HG03565 (cell line): ENCODE results near the gene SIAH3.

Experiments
- ATAC-seq: cut with Tn5 transposase; IDR thresholded peaks from one replicate; pipeline ENCODE4 v1.9.1; 2021; ENCODE audit warnings: mild to moderate bottlenecking, moderate library complexity; ENCODE audit not compliant: unreplicated experiment

SIAH3 gene

DNA sequence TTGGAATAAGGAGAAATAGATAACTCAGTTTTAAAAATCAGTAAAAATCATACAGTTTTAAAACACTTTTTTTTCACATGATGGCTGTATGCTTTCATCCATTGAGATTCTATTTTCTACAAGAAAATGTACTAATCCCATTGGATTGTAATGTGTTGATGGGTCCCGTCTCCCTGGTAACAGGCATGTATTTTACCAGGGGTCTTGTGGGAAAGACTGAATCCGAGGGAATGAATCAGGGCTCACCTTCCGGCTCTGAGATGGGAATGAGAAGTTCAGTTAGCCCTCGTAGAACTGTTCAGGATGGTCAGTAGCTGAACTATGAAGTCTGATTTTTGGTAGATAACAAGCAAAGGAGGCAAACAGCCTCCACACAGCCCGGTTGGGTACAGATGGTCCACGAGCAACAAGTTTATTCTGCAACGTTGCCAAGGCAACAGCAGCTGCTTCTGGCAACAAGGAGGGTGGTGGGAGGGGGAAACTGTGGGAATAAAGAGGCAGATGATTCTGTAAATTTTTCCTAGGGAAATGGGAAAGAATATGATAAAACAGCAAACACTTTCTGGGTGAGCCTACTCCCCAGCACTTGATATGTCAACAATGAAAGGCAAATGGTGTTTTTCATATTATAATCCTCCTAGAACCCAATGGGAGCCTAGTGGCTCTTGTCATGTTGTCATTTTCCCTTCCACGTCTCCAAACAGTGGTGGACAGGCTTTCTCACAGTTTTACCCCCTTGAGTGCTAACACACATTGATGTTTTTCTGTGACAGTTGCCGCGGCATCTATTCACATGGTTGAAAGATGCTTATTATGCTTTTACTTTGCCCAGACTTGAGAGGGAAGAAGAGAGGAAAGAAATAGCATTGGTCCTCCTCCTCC, 12.4 kb upstream of the SIAH3 start:
- no peak for ATAC-seq

DNA sequence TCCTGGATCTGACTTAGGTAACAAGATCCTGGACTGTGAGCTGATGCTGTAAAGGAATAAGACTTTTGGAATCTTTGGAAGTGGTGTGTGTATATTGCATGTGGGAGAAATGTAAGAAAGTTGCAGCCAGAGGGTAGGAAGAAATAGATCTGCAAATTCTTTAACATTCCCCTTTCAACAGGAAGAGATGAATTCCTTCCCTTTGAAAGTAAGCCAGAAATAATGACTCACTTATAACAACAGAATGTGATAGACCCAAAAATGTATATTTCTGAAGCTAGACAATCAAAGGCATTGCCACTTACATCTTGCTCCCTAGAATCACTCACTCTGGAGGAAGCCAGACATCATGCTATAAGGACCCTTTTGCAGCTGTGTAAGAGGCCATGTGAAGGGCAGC, 9.8 kb upstream of the SIAH3 start:
- no peak for ATAC-seq

DNA sequence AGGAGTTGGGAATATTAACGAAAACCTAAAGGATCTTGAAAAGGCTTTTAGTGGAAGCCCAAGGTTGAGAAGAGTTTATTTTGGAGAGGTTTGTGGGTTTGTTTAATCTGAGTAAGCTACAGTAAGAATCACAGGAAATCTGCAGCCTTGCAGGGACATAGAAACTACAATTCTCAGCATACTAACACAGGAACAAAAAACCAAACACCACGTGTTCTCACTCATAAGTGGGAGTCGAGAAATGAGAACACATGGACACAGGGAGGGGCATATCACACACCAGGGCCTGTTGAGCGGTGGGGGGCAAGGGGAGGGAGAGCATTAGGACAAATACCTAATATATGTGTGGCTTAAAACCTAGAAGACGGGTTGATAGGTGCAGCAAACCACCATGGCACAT, 8.7 kb upstream of the SIAH3 start:
- no peak for ATAC-seq

DNA sequence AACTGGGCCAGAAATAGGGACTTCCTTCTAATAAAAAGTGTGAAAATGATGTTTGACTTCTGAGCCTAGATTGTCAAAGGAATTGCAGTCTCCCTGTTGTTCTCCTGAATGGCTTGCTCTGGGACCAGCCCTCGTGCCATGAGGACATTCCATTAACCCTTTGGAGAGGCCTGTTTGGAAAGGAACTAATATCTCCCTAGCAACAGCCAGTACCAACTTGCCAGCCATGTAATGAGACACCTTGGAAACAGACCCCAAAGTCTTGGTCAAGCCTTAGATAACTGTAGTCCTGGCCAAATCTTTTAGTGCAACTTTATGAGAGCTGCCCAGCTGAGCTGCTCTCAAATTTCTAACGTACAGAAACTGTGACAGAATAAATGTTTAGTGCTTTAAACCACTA, 8.2 kb upstream of the SIAH3 start:
- no peak for ATAC-seq

DNA sequence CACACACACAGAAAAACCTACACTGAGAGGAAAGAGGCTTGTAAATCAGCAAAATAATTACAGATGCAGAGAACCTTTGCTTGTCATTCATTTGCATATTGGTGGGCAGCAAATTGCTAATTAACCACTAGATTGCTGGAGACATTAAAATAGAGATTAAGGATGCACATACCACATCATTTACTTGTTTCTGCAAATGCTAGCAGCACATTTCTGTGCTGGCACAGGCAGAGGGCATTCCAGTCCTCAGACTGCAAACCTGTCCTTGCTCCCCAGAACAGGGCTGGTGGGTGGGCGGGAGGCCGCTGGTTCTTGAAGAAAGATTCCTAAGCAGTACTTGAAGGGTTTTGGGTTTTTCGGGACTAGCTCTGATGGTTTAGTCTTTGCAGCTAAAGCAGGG, 941 bp upstream of the SIAH3 start:
- ATAC-seq, result no peak

DNA sequence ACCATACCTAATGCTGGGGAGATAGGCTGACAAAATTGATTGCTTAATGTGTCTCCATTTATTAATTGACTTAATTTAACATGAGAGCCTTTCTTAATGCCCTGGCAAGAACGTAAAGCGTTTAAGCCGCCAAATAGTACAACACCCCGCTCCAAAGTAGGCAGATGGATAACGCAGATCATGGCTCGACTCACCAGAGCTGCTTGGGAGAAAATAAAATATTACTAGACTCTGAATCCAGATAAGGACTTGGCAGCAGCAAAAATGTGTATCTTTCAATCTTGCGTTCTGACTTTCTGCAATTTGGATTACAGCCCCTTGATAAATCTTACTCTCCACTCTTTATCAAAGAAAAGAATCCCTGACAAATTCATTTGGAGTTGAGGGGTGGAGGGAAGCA, 403 bp upstream of the SIAH3 start:
- no peak for ATAC-seq

DNA sequence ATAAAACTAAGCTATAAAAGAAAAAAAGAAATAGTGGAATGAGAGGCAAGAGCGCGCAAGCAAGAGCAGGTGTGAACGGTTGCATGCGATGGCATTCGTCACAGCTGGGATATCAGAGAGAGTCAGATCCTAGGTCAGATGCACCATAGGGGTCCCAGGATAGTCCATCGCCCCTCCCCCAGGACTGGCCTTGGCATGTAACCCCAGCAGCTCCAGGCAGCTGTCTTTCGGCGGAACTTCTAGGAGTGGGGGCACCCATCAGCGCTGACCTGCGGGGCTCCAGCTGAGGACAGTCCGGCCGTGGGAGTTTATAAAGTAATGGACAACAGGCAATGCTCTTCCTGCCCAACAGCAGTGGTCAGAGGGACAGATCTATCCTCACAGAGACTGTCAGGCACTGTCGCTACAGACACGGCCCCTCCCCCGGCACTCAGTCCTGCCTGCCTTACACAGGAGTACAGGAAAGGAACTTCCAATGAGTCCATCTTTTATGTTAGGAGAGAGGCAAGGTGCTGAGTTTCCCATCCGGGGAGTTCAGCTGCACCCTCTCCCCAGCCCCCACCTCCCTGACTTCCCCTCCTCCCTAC, 1.4 kb downstream of the SIAH3 start:
- ATAC-seq, result no peak

DNA sequence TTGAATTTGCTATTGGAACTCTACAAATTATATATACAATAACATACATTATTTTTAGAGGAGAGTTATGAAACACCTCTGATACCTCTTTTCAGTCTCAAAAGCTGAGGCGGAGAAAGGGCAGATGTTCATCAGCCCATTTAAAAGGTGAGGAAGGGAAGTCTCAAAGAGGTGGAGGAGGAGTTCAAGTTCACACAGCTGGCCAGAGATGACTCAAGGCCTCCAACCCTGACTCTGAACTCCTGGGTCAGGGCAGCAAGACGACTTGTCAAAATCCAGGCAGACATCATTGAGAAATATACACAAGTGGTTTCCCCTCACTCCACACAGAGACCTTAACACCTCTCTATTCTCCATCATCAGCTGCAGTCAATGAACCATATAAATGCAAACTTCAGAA, 2.1 kb downstream of the SIAH3 start:
- ATAC-seq, result no peak

DNA sequence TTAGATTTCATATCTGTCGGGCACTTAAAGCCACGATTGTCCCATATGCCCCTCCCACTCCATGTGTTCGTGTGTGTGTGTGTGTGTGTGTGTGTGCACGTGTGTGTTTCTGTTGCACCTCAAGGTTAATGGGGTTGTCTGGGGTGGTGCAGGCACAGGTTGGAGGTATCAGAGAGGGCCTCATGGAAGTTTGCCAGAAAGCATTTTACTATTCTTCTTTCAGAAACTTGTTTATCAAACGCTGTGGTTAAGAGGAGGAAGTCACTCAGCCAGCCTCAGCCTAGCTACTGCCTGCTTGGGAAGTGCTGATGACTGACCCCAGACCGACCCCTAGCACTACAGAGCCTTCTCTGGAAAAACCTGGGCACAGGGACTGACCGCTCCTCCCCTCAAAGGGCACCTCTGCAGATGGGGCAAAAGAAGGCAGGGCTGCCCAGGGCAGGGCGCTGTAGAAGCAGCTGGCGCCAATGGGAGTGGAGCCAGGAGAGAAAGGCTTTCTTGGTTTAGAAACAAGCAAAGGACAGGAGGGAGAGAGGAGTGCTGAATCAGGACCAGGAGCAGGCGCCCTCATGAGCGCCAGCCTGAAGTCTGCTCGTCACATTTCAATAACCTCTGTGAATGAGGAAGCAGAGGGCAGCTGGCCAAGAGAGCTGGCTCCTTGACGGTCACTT, 3.9 kb downstream of the SIAH3 start:
- ATAC-seq, result no peak

DNA sequence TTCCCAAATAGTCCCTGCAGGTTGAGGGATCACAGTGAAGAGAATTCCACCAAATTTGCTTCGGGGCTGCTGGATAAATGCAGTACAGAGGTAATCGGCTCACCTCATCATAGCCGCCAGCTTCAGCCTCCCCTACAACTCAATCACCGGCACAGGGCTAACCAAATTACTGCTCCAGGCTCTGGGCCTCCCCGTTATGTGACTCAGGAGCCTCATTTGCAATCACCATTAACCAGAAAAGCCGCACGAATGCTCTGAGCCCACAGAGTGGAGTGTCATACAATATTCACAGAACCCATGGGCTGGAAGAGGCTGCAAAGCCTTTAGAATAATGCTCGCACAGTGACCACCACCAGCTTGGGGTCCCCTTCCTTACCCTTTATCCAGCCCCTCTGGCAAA, 4.9 kb downstream of the SIAH3 start:
- no peak for ATAC-seq

DNA sequence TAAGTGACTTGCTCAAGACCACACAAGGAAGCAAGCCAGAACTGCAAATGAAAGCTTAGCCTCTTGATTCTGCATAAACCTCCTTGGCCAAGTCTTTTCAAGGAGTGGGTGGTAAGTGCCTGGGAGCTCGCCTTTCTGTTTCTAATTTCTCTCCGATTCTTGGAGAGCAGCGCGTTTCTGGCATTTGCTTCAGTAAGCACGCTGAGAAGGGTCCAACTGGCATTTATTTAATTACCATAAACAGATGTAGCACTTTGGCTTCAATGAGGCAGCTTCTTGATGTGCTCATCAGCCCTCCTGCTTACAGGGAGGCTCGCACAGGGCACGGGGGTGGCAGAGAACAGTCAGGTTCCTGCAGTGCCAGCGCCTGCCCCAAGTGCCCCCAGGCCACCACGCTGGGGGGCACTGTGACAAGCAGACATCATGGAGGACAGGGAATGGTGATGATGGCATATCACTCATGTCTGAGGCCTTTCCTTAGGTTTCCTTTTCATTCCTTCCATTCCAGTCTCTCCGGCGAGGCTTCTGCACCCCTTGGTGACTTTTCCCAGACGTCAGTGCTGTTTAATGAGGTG, 13.3 kb downstream of the SIAH3 start:
- ATAC-seq, result no peak

DNA sequence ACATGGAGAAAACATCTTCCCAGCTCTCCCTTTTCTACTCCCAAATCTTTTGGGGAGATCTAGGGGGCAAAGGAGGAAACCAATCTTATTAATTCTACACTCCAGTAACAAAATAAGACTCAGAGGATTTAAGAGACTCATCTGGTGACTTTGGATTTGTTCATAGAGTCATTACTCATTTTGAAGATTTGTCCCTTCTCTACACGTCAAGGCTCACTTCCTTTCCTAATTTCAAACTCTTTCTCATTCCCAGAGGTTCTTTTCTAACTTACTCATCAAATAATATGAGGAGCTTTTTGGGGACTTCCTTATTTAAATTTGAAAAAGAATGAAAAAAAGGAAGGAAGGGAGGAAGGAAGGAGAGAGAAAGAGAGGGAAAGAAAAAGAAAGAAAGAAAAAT, 14.4 kb downstream of the SIAH3 start:
- ATAC-seq, result no peak

DNA sequence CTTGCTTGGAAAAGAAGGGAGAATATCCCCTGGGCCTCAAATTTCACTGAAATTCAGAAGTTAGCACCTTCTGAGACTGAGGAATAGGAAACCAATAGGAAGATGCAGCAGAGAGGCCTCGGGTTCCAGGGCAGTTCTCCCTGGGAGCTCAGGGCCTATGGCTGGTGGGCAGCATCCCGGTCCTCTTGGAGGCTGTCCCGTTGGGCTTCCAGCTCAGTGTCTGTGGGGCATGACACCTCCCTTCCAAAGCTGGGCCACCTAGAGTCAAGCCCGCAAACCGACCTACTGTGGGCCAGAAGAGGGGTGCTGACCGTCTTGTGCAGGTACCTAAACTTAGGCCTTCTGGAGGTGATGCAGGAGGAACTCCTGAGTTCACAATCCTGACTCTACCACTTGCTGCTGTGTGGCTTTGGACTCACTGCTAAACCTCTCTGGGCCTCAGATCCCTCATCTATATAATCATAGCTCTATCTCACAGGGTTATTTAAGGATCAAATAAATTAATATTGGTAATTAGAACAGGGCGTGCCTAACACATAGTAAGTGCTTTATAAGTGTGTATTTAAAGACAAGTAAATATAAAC, 17.1 kb downstream of the SIAH3 start:
- ATAC-seq, result no peak

DNA sequence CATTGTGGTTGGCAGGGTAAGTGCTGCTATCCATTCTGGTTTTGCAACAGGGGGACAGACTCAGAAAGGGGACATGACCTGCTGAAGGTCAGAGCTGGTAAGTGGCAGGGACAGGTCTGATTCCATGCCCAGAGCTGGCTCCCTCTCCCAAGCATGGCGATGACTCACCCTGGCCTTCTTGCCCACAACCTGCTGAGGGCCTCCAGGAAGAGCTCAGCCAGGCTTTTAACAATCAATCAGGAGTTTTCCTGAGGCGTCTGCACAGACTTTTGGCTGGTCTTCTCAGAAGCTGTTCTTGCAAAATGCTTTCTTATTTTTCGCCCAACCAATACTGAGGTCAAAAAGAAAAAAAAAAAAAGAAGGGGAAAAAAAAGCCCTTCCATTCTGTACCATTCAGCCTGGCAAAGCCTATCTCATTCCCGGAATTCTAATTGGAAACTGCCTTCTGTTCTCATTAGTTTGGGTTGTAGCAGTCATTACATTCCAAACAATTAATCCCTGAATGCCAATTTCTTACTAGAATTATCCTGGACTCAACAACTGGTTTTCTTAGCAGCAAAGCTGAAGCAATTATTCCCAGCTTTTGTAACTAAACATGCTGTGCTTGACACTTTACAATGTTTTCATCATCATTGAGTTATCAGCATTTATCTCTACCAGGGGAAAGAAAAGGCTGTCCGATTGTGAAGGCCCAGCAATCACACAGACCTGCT, 17.7 kb downstream of the SIAH3 start:
- ATAC-seq, result no peak

DNA sequence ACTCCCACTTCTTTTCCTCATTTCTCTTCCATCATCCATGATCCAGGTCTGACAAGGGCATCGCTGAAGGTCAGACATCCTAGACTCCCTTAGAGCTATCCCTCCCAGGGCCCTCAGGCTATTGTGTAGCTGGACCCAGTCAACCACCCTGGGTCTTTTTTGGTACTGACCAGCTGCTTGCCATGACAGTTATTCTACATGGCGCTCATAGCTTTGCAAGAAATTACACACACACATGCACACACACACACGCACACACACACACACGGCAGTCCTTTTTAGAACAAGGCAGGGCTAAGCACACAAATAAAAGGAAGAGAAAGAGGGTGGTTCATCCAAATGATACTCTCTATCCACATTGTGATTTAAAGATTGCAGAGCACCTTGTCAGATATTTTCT, 18.3 kb downstream of the SIAH3 start:
- no peak for ATAC-seq

DNA sequence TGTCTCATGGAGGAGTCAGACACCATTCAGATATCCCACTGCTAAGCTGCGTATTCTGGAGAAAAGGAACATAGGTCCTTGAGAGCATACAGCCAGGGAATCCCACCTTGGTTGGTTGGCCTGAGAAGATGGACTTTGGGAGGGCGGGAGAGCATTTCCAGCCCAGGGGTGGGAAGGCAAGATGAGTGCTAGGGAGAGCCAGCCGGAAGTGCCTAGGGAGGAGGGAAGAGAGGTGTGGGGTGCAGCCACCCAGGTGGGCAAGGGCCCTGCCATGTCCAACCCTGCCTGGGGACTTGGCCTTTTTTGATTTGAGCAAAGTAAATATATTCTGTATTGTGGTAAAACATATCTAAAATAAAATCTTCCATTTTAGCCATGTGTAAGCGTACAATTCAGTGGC, 19.7 kb downstream of the SIAH3 start:
- ATAC-seq, result no peak

DNA sequence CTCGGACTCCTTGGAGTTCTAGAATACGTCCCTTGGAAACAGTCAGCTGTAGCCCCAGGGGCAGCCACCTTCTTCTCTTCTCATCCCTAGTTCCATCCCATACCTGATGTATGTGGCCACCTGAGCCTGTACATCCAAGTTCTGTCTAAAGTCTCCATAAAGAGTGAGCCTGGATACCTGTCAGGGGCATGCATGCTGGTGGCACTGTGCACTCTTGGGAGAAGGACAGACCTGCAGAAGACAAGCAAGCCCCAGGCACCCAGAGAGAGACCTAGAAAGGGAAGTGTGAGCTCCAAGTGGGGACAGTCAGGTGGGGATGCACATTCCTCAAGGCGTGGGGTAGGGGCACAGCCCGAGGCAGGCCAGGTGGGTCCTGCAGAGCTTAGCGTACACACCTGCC, 21.4 kb downstream of the SIAH3 start:
- no peak for ATAC-seq

DNA sequence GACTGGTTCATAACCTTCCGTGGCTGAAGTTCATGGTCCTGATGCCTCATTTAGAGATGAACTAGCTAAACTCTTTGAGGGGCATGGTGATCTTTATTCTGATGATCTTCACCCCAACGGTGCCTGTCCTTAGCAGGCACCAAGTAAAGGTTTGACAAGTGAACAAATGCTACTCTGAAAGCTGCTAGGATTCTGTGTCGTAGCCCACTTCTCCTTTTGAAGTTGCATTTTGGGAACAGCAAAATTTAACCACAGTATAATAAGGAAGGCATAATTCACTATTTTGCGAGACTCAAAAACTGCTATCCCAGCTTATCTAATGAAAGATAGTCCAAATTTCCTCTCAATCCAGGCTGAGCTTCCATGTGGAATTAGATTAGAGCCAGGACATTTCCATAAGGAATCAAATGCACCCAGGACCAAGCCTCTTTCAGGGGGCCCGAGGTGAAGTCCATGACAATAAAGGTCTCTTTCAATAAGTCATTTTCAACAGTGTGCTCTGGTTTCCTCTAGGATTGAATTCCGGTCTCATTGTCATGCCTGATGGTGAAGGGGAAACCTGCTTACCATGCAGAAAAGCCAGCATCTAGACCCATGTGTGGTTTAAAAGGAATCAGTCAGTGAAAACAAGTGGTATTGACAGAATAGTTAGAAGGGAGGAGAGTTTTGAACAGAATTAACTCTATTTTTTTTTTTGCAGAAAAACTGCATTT, 23.1 kb downstream of the SIAH3 start:
- ATAC-seq, result no peak

DNA sequence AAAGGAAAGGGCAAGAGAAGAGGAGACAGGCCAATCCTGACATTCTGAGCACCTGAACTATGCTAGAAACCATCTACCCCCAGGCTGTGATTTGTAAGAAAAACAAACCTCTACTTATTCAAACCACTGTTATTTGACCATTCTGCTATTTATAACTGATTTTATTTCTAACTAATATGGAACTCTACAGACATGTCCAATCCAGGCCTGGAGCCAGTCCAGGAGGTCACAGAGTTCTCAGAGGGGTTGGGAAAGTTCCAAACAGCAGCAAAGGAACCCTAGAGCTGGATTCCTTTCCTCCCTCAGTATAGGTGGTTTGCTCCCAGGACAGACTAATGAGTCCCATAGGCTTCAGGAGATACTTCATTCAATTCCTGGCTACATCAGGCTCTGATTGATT, 24.2 kb downstream of the SIAH3 start:
- ATAC-seq, result no peak

DNA sequence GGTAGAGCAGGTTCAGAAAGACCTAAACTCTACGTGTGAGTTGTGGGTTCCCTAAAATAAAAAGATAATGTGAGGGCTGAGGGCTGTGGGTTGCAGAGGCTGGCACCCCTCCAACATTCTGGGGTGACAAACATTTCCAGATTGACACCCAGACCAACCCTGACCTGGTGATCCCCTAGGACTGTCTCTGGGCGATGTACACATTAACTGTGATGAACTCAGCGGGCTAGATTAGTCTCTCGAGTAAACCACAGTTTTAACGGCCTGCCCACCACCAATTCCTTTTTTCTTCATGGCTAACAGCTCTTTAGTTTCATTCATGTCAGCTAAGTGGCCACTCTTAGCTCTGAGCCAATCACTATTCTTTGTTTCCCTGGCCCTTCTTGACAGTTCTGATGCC, 24.8 kb downstream of the SIAH3 start:
- ATAC-seq, result no peak

DNA sequence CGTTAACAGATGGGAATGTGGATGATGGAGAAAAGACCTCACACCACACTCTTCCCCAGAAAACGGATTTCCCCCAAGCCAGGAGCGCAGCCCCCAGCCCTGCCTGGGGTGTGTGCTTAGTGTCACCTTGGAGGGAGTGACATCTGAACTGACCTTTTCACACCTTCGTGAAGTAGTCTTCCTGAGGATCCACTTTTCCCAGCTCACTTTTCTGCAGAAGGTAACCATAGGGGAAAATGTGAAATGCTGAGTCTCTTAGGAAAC, 26.2 kb downstream of the SIAH3 start:
- ATAC-seq, result no peak
